ENCODE data around the gene PDPK1.
"Not testable (repeated sequence)": the region's sequence is repeated elsewhere in the genome, so short reads cannot be mapped to it uniquely, and the experiment has no call there.

PDPK1 gene

DNA sequence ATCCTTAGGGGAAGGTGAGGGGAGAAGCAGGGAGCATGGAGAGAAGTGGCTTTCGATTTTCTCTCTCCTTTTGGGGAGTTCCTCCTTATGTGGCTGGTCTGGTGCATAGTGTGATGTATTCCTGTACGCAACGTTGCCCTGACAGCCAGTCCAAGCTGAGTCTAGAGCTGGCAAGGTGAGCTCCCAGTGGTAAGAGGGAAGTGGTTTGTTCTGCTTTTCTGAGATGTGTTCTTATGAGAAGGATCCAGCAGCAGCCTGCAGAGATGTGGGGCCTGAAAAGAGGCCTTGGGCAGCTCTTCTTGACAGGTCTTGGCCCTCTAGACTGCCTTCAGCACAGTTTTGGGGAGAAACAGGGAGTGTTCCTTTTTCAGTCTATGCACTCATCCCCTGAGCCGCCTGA is 3.1 kb downstream of the PDPK1 start:
- DNase-seq: peak in 2 of 4 experiments; percentile 22 to 52

DNA sequence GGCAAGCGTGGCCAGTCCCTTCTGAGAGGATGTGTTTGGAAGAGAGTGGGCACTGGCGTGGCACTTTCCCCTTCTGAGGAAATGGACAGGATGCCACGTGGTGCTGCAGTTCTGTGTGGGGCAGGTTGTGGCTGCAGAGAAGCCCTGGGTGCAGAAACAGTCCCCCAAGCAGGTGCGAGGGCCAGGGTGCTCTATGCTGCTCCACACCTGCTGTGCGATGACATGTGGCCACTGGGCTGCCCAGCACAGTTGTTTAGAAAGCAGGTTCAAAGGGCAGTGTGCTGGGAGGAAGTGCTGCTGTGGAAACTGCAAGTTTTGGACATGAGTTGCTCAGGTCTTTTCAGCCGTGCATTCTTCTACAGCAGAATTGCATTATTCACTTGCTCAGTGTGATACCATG is 3.6 kb downstream of the PDPK1 start:
- DNase-seq: peak in 1 of 4 experiments; percentile 2

DNA sequence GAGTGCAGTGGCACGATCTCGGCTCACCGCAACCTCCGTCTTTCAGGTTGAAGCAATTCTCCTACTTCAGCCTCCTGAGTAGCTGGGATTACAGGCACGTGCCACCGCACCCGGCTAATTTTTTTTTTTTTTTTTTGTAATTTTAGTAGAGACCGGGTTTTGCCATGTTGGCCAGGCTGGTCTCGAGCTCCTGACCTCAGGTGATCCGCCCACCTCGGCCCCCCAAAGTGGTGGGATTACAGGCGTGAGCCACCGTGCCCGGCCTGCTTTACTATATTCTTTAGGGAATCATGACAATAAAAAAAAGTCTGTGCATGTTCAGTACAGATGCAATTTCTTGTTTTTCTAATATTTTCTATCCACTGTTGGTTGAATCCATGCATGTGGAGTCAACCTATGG is 6.0 kb downstream of the PDPK1 start:
- DNase-seq: not testable (repeated sequence)

DNA sequence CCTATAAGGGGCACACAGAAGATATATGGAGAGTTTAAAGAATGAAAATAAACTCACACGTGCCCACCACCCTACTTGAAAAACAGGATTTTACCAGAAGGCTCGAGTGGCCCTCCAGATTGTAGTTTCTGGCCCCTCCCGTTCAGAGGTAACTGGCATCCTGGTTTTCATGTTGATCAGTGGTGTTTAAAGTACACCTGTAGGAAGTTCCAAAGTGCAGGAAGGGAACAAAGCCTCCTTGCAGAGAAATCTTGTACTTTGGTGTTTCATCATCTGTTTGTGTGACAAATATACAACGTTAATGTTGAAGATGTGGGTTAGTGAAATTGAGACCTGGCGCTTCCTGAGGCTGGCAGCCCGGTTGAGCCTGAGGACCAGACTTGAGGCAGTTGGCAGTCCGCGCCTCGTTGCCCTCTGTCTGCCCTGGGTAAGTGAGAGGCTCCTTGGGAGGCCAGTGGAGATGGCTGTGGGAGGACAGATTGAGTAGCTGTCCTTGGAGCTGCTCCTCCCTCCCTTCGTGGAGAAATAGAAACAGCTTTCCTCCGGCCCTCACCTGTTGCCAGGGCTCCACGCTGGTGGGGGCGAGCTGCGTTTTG is 12.6 kb downstream of the PDPK1 start:
- DNase-seq: not testable (repeated sequence)

DNA sequence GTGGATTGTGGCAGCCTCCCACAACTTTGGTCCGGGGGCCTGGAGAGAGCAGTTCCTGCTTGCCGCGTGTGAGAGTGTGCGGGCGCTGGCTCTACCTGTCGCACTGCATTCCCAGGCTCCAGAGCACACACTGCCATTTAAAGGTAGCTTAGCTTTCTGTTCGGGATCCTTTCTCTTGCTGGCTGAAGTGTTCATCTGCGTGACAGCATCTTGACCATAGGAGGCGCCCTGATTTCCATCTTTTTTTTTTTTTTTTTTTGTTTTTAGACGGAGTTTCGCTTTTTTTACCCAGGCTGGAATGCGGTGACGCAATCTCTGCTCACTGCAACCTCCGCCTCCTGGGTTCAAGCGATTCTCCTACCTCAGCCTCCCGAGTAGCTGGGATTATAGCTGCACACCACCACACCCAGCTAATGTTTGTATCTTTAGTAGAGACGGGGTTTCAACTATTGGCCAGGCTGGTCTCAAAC is 13.6 kb downstream of the PDPK1 start:
- DNase-seq: peak in 1 of 4 experiments; percentile 17

DNA sequence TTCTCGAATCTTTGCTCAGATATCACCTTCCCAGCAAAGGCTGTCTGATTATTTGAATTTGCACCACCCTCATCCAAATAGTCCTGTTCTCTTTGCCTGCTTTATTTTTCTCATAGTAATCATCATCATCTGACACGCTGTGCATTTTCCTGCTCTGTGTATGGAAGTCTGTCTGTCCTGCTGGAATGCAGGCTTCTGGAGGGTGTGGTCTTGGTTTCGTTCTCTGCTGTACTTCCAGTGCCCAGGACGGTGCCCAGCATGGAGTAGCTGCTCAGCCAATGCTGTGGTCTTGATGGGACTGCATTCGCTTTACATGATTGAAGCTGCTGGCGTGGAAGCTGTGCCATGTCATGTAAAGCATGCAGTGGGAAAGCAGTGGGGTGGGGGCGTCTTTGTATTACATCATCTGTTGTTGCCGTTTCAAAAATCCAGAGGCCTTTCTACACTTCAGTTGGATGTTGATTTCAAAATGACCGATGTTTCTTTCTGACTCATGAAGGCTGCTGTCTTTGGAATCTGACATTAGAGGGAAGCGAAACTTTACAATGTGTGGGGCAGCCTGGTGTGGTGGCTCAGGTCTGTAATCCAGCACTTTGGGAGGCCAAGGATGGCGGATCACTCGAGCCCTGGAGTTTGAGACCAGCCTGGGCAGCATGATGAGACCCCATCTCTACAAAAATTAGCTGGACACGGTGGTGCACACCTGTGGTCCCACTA is 17.0 kb downstream of the PDPK1 start:
- DNase-seq: not testable (repeated sequence)

DNA sequence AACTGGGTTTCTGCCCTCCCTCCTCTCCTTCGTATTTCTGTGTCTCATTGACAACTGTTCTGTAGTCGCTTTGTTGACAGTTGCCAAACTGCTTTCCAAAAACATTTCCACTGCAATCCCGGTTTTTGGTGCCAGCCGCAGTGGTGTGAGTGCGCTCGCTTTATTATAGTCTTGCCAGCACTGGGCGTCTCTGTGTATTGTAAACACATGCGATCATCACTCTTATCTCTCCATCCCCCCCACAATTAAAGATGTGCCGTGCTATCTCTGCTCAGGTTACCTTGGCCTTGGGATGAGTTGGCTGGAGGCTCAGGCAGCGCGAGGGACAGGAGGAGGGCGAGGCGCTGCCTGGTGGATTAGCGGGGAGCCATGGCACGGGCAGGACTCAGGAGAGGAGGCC is 19.3 kb downstream of the PDPK1 start:
- DNase-seq: not testable (repeated sequence)

DNA sequence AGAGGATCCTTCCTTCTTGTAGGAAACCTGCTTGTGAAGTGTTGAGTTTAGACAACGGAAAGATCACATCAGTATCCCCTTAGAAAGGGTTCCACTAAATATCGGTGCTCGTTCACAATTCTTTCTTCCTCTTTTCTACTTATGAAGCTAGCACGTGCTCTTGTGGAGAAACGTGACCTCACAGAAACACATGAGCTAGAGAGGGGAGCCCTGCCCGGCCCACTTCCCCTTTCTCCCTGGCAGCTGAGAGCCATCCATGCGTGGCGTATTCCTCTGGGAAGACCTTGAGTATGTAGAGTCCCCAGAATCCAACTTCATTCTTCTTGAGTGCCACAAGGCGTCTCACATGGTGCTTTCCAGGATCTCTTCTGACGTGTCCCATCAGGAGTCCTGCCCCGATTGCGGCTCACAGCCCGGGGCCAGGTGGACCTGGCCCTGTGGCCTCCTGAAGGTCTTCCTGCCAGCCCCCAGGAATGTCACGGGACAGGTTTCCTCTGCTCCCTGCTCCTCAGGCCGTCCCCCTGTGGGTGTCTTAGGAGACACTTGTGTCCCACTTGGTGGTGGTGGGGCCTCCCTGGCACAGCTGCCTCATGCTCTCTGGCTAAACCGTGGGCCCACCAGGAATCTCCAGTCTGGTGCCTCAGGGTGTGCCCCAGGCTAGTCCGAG is 22.4 kb downstream of the PDPK1 start:
- DNase-seq: not testable (repeated sequence)

DNA sequence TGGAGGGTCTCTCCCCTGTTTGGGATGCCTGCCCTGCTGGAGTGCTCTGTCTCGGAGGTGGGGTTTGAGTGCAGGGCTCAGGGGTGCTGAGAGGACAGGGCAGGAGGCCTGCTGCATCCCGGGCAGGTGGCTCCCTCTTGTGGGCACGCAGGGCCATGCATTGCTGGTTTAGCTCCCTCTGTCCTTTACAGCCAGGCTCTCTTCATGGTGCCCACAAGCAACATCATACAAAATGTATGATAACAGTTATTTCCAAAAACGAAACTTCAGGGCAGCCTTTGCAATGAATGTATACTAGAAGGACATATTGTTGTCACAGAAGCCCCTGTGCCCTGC is 22.9 kb downstream of the PDPK1 start:
- DNase-seq: not testable (repeated sequence)

DNA sequence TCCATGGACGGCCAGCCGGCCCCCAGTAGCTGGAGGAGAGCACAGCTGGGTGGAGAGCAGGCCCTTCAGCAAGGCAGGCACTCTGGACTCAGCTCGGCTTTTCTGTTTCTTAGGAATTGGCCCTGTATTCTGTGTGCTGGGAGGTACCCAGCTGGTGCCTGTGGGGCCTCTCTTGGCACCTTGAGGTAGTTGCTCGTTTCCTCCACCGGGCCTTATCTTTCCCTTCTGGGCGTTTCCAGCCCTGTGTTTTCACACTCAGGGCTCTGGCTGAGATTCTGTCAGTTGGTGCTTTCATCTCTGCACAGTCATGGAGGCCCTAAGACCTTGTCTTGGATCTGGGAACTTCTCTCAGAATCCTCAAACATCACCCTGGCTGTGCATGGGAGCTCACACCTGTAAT is 29.7 kb downstream of the PDPK1 start:
- not testable (repeated sequence) for DNase-seq

DNA sequence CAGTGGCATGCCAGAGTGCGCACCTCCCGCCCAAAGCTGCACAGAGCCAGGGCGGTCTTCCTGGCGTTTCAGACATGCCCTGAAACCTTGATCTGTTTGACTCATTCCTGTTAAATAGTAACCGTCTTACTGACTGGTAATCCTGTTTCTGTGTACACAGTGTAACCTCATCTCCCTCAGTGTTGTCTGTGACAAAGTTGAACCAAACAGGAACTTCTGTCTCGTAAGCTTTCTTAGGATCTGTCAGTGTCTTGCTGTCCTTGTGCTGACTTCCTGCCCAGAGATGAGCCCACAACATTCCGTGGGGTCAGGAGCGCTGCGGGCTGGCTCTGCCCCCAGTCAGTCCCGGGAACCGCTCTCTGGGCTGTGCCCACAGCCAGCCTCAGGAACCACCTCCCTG is 30.8 kb downstream of the PDPK1 start:
- not testable (repeated sequence) for DNase-seq

DNA sequence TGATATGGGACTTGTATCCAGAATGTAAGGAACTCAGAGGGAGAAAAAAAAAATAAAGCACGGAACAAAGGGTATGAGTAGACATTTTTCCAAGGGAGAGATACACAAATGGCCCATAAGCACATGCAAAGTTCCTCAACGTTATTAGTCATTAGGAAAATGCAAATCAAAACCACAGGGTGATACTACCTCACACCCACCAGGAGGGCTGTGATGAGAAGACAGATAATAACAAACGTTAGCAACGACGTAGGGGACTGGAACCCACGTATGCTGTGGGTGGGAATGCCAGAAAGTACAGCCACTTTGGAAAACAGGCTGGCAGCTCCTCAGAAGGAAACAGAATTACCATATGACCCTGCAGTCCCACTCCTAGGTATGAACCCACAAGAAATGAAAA is 34.9 kb downstream of the PDPK1 start:
- not testable (repeated sequence) for DNase-seq

DNA sequence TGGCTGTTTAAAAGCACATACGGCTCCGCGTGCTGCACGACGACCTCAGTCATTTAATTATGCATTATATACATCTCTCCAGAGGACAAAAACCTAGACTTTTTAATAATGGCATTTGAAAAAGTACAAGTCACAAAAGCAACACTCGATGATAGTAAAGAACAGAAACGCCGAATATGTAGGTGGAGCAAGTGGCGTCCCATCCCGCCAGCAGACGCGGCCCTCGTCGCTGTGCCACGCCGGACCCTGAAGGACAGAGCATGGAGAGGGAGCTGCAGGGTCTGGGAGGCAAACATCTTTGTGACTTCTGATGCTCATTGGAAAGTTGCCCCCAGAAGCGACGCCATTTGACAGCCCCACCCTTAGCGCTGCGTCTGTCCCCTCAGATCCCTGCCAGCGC is 38.0 kb downstream of the PDPK1 start:
- DNase-seq: not testable (repeated sequence)

DNA sequence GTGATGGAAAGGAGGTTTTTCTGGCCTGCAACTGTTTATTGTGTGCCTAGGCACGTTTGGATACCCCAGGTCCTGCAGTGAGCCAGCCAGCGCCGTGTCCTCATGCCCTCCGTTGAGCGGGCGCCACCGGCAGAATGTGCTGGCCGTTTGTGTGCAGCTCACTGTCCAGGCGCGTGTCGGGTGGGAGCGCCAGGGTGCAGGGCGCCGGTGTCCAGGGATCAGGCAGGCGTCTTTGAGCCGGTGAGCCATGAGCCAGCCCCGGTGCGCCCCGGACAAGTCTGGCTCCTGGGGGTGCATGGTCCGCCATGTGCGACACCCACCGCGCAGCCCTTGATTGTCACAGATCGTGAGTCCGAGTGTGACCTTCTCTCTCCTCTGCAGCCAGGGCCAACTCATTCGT is 39.2 kb downstream of the PDPK1 start:
- not testable (repeated sequence) for DNase-seq

DNA sequence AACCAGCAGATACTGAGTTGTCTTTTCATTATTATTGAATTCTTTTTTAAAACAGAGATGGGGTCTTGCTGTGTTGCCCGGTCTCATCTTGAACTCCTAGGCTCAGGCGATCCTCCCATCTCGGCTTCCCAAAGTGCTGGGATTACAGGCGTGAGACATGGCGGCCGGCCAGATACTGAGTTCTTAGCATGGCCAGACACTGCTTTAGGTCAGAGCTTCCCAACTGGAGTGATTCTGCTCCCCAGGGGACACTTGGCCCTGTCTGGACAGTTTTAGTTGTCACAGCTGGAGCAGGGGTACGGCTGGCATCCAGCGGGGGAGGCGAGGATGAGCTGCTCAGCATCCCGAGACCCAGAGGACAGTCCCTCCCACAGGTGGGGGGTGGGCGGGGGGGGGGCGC is 41.1 kb downstream of the PDPK1 start:
- DNase-seq: not testable (repeated sequence)

DNA sequence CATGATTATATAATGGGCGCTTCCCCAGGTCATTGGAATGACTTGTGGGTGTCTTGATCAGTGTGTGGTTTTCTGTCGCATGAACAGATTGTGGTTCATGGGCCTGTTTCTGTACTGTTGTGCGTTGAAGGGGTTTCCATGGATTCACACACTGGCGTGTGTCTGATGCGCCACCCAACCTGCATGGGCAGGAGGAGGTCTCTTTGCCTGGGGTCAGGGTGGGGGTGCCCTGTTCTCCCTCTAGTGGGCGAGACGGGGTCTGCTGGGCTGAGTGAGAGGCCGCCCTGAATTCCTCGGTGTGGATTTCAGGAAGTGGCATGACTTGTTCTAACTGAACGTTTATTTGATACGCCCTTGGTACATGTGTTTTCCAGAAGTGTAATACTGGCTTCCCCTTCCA is 42.3 kb downstream of the PDPK1 start:
- DNase-seq: peak; percentile 4 to 58 (median 16)

DNA sequence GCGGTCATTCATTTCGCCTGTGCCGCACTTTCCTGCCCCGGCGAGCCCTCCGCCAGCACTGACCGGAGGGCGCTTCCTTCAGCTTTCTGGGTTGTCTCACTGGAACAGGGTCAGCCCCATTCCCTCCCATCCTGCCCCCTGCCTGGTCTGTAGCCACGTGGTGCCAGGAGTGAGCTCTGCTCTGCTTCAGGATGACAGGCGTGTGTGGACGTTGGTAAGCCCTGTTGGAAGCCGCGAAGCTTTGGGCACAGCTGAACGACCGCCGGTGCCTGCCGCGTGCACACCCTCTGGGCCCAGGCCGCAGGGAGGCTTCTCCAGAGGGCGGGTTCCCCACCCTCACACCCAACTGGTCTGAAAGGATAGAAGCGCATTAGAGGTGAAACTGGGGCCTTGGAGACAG is 43.0 kb downstream of the PDPK1 start:
- not testable (repeated sequence) for DNase-seq

DNA sequence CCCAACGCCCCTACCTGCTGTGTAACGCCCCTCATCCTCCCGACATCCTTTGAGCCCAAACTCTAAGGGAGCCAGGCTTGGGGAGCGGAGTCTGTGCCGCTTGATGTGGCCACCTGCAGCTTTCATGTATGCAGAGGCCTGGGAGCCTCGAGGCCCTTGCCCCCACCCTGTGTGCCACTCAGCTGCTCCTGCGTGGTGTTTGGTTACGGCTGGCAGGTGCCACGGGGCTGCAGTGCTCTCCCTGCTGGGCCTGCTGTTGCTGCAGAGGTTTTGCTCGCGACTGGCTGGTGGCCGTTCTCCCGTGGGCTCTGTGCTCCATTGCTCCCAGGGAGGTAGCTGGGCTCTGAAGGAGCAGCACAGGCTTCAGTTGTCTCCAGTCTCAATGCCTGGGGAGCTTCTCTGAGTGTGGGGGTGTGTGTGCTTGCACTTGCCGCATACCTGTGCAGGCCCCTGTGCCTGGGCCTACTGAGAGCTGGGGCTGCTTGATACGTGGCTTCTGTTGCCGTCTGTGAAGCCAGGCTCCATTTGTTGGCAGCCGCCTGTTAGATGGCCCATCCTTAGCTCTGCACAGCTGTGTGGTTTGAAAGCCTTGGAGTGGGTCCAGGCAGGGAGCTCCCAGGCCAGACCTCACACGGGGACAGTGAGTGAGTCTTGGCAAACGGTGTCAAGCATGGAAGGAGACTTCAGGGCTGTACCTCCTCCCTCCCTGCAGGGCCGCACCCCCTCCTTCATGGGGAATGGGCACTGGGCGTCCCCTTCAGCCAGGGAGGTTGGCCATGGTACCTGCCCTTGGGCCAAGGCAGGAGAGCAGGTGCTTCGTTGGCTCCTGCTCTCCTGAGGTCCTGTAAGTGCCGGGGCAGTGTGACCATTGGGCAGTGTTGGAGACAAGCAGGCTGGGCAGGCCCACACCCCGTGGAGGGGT is 47.2 kb downstream of the PDPK1 start:
- no peak for DNase-seq

DNA sequence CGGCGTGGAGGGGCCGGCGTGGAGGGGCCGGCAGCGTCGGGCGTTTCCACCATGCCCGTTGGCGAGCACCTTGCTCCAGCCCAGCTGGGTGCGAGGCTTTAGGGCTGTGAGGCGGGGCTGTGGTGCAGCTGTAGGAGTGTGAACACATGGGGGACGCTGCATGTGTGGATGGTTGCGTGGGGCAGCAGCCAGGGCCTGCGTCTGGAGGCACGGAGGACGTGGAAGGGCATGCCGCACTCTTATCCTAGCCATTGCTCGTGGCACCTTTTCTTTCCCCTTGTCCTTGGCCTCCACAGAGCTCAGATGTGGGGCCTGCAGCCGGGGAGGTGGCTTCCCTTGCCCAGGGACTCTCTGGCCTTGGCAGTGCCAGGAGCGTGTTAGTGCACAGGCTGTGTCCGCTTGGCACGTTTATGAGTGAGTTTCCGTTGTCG is 47.8 kb downstream of the PDPK1 start:
- DNase-seq: no peak

DNA sequence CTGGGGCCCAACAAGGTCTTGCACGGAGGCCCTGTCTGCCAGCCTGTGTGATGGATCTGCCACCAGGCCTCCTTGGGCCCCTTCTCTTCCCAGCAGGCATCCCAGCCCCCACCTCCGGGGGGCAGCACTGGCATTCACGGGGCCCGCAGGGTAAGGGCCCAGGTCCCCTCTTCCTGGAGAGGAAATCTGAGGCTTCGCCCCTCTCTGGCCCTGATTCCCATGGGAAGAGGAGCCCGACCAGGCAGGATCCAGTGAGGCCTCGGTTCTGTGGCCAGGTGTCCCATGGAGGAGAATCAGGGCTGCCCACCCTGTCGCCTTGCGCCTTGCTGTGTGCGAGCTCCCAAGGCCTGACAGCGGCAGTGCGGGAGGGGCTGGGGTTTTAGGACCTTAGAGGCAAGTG is 48.4 kb downstream of the PDPK1 start:
- DNase-seq: peak in 2 of 4 experiments; percentile 16 to 22

DNA sequence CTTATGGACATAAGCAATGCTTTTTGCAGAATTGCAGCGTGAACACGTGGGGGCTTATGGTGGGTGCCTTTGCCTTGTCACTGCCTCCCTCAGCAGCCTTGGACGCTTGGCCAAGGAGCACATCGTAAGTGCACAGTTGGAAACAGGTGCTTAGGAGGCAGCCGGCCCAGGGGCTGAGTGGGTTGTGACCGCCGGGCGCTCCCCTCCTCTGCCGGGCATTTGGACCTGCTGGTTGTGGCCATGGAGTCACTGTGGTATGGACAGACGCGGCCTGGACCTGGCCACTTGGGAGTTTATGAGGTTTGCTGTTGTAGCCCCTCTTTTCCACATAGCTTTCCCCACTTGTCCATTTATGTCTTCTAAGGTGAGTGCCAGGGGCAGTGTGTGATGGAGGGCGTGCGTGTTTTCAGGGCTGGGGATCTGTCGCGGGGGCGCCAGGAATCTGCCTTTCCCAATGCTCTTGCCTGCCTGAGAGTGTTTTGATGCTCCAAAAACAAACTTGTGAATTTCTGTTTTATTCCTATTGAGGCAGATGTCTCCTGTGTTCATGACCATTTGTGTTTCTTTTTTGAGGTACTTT is 49.2 kb downstream of the PDPK1 start:
- DNase-seq: no peak

DNA sequence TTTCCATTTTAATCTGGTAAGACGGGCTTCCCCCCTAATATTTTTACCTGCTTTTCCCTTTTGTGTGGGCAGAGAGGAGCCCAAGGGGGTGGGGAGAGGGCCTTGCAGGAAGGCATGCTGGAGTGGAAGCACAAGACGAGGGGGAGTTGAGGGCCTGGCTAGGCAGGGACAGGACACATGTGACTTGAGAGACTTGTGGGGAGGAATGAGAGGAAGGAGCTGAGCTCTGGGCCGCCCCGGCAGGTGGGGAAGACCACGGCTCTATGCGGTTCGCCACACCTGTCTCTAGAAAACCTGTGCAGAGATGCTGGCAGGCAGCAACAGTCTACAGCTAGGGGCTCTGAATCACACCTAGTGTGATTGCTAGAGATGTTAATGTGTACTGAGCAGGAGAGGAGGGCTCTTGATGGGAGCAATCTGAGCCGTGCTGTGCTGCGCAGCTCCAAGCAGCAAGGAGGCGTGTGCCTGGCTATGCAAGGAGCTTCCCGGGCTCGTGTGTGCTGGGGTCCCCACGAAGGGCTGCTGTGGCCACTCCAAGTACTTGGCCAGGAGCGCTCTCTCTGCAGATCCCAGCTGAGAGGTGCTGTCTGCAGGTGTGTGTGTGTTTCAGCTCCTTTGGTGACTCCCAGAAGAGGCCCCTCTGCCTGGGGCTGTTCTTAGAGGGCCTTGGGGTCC is 50.2 kb downstream of the PDPK1 start:
- no peak for DNase-seq

Data from suppressor macrophage (primary cell).